ENCODE data around the gene ANG. TPM values are rescaled to one million over a fixed set of nuclear protein-coding genes. Genes with fewer than 3 reads are reported as not detected.

ANG gene
- total and polyA plus RNA-seq, 9 of the 15 experiments (the other 6 are each of a cell fraction or from before 2014, with no cell fraction given), result 0.21 to 0.73 (median 0.34) TPM; not detected in 4

GRCh38 chr14:20681348-20682126 is 7.0 kb upstream of the ANG start (continued):
- TF ChIP-seq PREB (CRISPR knock-in tag; IDR thresholded peaks at IDR 0.05) (no peak), ZBTB1 (CRISPR knock-in tag; IDR thresholded peaks at IDR 0.05; ENCODE audit: borderline replicate concordance, low read depth) (no peak), TFAM (CRISPR knock-in tag; conservative IDR thresholded peaks at IDR 0.05) (no peak), CBX1 (IDR thresholded peaks at IDR 0.05; ENCODE audit: low read depth) (no peak), CTCFL (IDR thresholded peaks at IDR 0.05; ENCODE audit: borderline replicate concordance, insufficient read depth, low read depth, low read length, poor library complexity, severe bottlenecking) (no peak), DEAF1 (CRISPR knock-in tag; IDR thresholded peaks at IDR 0.05) (no peak), ZBTB40 (IDR thresholded peaks at IDR 0.05) (peak; percentile 80), ZBTB40 (CRISPR knock-in tag; IDR thresholded peaks at IDR 0.05) (no peak), ELF1 (tag; IDR thresholded peaks at IDR 0.05) (peak; percentile 18; the same call in 1 of the 2 replicates), SMAD2 (IDR thresholded peaks at IDR 0.05; ENCODE audit: low read depth, low read length) (no peak)
- TF ChIP-seq, protein P1, sequence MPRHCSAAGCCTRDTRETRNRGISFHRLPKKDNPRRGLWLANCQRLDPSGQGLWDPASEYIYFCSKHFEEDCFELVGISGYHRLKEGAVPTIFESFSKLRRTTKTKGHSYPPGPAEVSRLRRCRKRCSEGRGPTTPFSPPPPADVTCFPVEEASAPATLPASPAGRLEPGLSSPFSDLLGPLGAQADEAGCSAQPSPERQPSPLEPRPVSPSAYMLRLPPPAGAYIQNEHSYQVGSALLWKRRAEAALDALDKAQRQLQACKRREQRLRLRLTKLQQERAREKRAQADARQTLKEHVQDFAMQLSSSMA (CRISPR knock-in tag; IDR thresholded peaks at IDR 0.05), result no peak
